ENCODE results near the gene ELOB. TPM values are rescaled to one million over a fixed set of nuclear protein-coding genes. Genes with fewer than 3 reads are reported as not detected.

ELOB gene
- total and polyA plus RNA-seq, 7 donors = 226 to 660 (median 317) TPM

GRCh38 chr16:2811703-2812471, 34.8 kb upstream of the ELOB start:
- TF ChIP-seq CTCF (IDR thresholded peaks at IDR 0.05) = no peak
- Histone ChIP-seq H3K27me3 (ENCODE audit: insufficient read depth in 3 of 3, low read length in 2 of 3) (peaks cover 0 to 10% (median 0%) of the 10 kb centered on the region in 3 donors), H3K27ac (no peak overlapping the region), H3K4me3 (no peak overlapping the region), H3K9me3 (no peaks in the 10 kb centered on the region), H3K36me3 (ENCODE audit: insufficient read depth in 1 of 2, low read depth in 1 of 2) (no peaks in the 10 kb centered on the region), H3K4me1 (peaks cover 6% of the 10 kb centered on the region)
- WGBS, 3 donors = 24 to 33% (median 25%) methylated on average over 15 of the region's 15 CpGs
- intact Hi-C loops (cut with DNase I) = no loop called here
- DNase-seq = no peak
- peak in 2 of 4 donors; percentile 38 to 54 for ATAC-seq

- H3K27ac ChIP-seq = no peak overlapping the region
- ATAC-seq (no peak), DNase-seq (no peak)
- intact Hi-C loops (cut with DNase I) = no loop called here
- no peak overlapping the region for H3K4me3 ChIP-seq
- no peaks in the 10 kb centered on the region for H3K36me3 ChIP-seq (ENCODE audit: insufficient read depth in 1 of 2, low read depth in 1 of 2)
- no peak for TF ChIP-seq CTCF (IDR thresholded peaks at IDR 0.05)
- H3K9me3 ChIP-seq = no peaks in the 10 kb centered on the region
- peaks cover 0 to 4% (median under 1%) of the 10 kb centered on the region in 3 donors for H3K27me3 ChIP-seq (ENCODE audit: insufficient read depth in 3 of 3, low read length in 2 of 3)
- peaks cover 6% of the 10 kb centered on the region for H3K4me1 ChIP-seq
- 76 to 90% (median 86%) methylated on average over 6 of the region's 6 CpGs for WGBS, 3 donors
Measured at GRCh38 chr16:2810651-2811050, 33.6 kb upstream of the ELOB start.

- ATAC-seq (no peak), DNase-seq (no peak)
- H3K4me1 ChIP-seq = peaks cover 6% of the 10 kb centered on the region
- no peak overlapping the region for H3K4me3 ChIP-seq
- intact Hi-C loops (cut with DNase I) = no loop called here
- H3K27ac ChIP-seq = no peak overlapping the region
- TF ChIP-seq CTCF (IDR thresholded peaks at IDR 0.05) = no peak
- WGBS, 3 donors = 78 to 82% (median 80%) methylated on average over 3 of the region's 3 CpGs
- H3K27me3 ChIP-seq (ENCODE audit: insufficient read depth in 3 of 3, low read length in 2 of 3) = peaks cover 0 to 3% (median 3%) of the 10 kb centered on the region in 3 donors
- no peaks in the 10 kb centered on the region for H3K36me3 ChIP-seq (ENCODE audit: insufficient read depth in 1 of 2, low read depth in 1 of 2)
- H3K9me3 ChIP-seq = peaks cover 3% of the 10 kb centered on the region
Measured at GRCh38 chr16:2809149-2809760, 32.2 kb upstream of the ELOB start.

GRCh38 chr16:2808181-2808580, 31.1 kb upstream of the ELOB start:
- Histone ChIP-seq H3K27ac (no peak overlapping the region), H3K4me1 (peaks cover 6% of the 10 kb centered on the region), H3K36me3 (ENCODE audit: insufficient read depth in 1 of 2, low read depth in 1 of 2) (no peaks in the 10 kb centered on the region), H3K27me3 (ENCODE audit: insufficient read depth in 3 of 3, low read length in 2 of 3) (peaks cover 0 to 3% (median 3%) of the 10 kb centered on the region in 3 donors), H3K4me3 (no peak overlapping the region), H3K9me3 (peaks cover 13% of the 10 kb centered on the region)
- 85 to 88% (median 88%) methylated on average over 7 of the region's 7 CpGs for WGBS, 3 donors
- TF ChIP-seq CTCF (IDR thresholded peaks at IDR 0.05) = no peak
- DNase-seq (peak in 1 of 2 donors; percentile 21), ATAC-seq (no peak)
- intact Hi-C loops (cut with DNase I) = no loop called here

Data from psoas muscle (tissue), 8 donors.